Neural progenitor cell (in vitro differentiated cells): ENCODE measurements around the gene LRP1.

Experiments
- EZH2 ChIP-seq: fragments of 200-600 bp; sonication (generic); IDR thresholded peaks from 2 replicates; pipeline ENCODE4 v1.6.1; 2017; ENCODE audit warnings: antibody characterized with exemption, mild to moderate bottlenecking, moderate library complexity
- EZH2phosphoT487 ChIP-seq: fragments of 200-600 bp; sonication (generic); IDR thresholded peaks from 2 replicates; pipeline ENCODE4 v1.6.1; 2017; ENCODE audit warnings: antibody characterized with exemption
- TF ChIP-seq, protein P1 (sequence below): fragments of 200-600 bp; sonication (generic); IDR thresholded peaks from 2 replicates; pipeline ENCODE4 v1.5.1; 2017; ENCODE audit warnings: antibody characterized with exemption, mild to moderate bottlenecking

GRCh38 chr12:57131896-57132744 lies 3.8 kb downstream of the LRP1 start:
- TF ChIP-seq, protein P1, sequence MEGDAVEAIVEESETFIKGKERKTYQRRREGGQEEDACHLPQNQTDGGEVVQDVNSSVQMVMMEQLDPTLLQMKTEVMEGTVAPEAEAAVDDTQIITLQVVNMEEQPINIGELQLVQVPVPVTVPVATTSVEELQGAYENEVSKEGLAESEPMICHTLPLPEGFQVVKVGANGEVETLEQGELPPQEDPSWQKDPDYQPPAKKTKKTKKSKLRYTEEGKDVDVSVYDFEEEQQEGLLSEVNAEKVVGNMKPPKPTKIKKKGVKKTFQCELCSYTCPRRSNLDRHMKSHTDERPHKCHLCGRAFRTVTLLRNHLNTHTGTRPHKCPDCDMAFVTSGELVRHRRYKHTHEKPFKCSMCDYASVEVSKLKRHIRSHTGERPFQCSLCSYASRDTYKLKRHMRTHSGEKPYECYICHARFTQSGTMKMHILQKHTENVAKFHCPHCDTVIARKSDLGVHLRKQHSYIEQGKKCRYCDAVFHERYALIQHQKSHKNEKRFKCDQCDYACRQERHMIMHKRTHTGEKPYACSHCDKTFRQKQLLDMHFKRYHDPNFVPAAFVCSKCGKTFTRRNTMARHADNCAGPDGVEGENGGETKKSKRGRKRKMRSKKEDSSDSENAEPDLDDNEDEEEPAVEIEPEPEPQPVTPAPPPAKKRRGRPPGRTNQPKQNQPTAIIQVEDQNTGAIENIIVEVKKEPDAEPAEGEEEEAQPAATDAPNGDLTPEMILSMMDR = no peak
- TF ChIP-seq EZH2 = no peak
- TF ChIP-seq EZH2phosphoT487 = no peak
